IMR-90 (cell line): Measurements from ENCODE around the gene UPK1B. TPM values are rescaled to one million over a fixed set of nuclear protein-coding genes. Genes with fewer than 3 reads are reported as not detected.

ENCODE experiments used
- ATAC-seq: fragments of 200-7000 bp; cut with Tn5 transposase; 2 replicates; pipeline ENCODE4 v1.9.1; 2020; ENCODE audit warnings: low read depth, mild to moderate bottlenecking, moderate library complexity
- BruUV-seq: library from RNA; stranded (reverse); fragments of 400-500 nt; replicated peaks from 2 replicates; lab custom pipeline; 2021; lab: Mats Ljungman, UMichigan
- CTCF ChIA-PET: fragments of 300-600 bp; formaldehyde crosslinking; extraction: SDS; loops from one replicate; lab custom pipeline; 2021; ENCODE audit warnings: antibody characterized with exemption; lab: Yijun Ruan, JAX
- POLR2A ChIA-PET: fragments of 300-600 bp; sonication (Branson Sonifier 250); formaldehyde crosslinking; loops from one replicate; lab custom pipeline; 2022; ENCODE audit warnings: antibody characterized with exemption; ENCODE audit not compliant: unreplicated experiment; lab: Charles Lee
- DNase-seq: peaks from one replicate; pipeline ENCODE4 v3.0.0; 2013
- H2AFZ ChIP-seq: replicated peaks from 2 replicates; pipeline ENCODE3; 2013; ENCODE audit warnings: low read length, mild to moderate bottlenecking; ENCODE audit not compliant: poor library complexity
- H2AK5ac ChIP-seq: 2 replicates; pipeline ENCODE4 v1.6.1; 2013; ENCODE audit warnings: low read depth, low read length, inconsistent platforms
- H2AK9ac ChIP-seq: replicated peaks from 2 replicates; pipeline ENCODE3; 2013; ENCODE audit warnings: mild to moderate bottlenecking, low read depth, low read length, moderate library complexity; ENCODE audit not compliant: poor library complexity
- H2BK120ac ChIP-seq: 2 replicates; pipeline ENCODE4 v1.6.1; 2013; ENCODE audit warnings: low read depth, low read length, inconsistent platforms
- H2BK15ac ChIP-seq: 3 replicates; pipeline ENCODE4 v1.6.1; 2013; ENCODE audit warnings: low read depth, low read length, inconsistent platforms
- H2BK20ac ChIP-seq: 2 replicates; pipeline ENCODE4 v1.6.1; 2013; ENCODE audit warnings: low read depth, mild to moderate bottlenecking, inconsistent platforms, low read length, moderate library complexity
- H2BK5ac ChIP-seq: 2 replicates; pipeline ENCODE4 v1.6.1; 2013; ENCODE audit warnings: mild to moderate bottlenecking, low read depth, low read length, inconsistent platforms; ENCODE audit not compliant: poor library complexity, severe bottlenecking
- H3K14ac ChIP-seq: replicated peaks from 2 replicates; pipeline ENCODE4 v1.6.1; 2013; ENCODE audit warnings: low read depth, low read length, inconsistent platforms
- H3K18ac ChIP-seq: 2 replicates; pipeline ENCODE4 v1.6.1; 2013; ENCODE audit warnings: low read depth, low read length, control low read depth
- H3K23ac ChIP-seq: 2 replicates; pipeline ENCODE4 v1.6.1; 2013; ENCODE audit warnings: low read depth, low read length, inconsistent platforms
- H3K27ac ChIP-seq: 2 replicates; pipeline ENCODE4 v1.5.1; 2013; ENCODE audit warnings: mild to moderate bottlenecking, control low read depth, low read length; ENCODE audit not compliant: insufficient read depth
- H3K27me3 ChIP-seq: 2 replicates; pipeline ENCODE4 v1.6.1; 2013; ENCODE audit warnings: low read length; ENCODE audit not compliant: control insufficient read depth, insufficient read depth
- H3K36me3 ChIP-seq: 2 replicates; pipeline ENCODE4 v1.6.1; 2013; ENCODE audit warnings: low read length, mixed read lengths; ENCODE audit not compliant: control insufficient read depth, insufficient read depth
- H3K4ac ChIP-seq: 2 replicates; pipeline ENCODE4 v1.6.1; 2013; ENCODE audit warnings: low read depth, low read length, inconsistent platforms
- H3K4me1 ChIP-seq: 2 replicates; pipeline ENCODE4 v1.6.1; 2013; ENCODE audit warnings: low read length, mixed read lengths; ENCODE audit not compliant: control insufficient read depth, insufficient read depth
- H3K4me2 ChIP-seq: 2 replicates; pipeline ENCODE4 v1.6.1; 2013; ENCODE audit warnings: low read depth, mild to moderate bottlenecking, control low read depth, low read length, moderate library complexity
- H3K4me3 ChIP-seq: 2 replicates; pipeline ENCODE4 v1.5.1; 2013; ENCODE audit warnings: low read depth, mild to moderate bottlenecking, control low read depth, low read length, moderate library complexity; ENCODE audit not compliant: insufficient read depth
- H3K56ac ChIP-seq: 2 replicates; pipeline ENCODE4 v1.6.1; 2013; ENCODE audit warnings: low read length, inconsistent platforms; ENCODE audit not compliant: insufficient read depth; ENCODE audit errors: extremely low read depth
- H3K79me1 ChIP-seq, 2 experiments: 2 replicates each; pipeline ENCODE4 v1.6.1; 2013; ENCODE audit warnings: low read length in 2 of 2, inconsistent platforms in 1 of 2, low read depth in 1 of 2
- H3K9ac ChIP-seq: 2 replicates; pipeline ENCODE4 v1.6.1; 2013; ENCODE audit warnings: low read depth, low read length, control low read depth
- H3K9me1 ChIP-seq: 2 replicates; pipeline ENCODE4 v1.6.1; 2013; ENCODE audit warnings: low read length, inconsistent platforms; ENCODE audit not compliant: insufficient read depth
- H3K9me3 ChIP-seq: 2 replicates; pipeline ENCODE4 v1.6.1; 2013; ENCODE audit warnings: low read length; ENCODE audit not compliant: control insufficient read depth, insufficient read depth
- H4K20me1 ChIP-seq: 2 replicates; pipeline ENCODE4 v1.6.1; 2013; ENCODE audit warnings: low read length, inconsistent platforms; ENCODE audit not compliant: insufficient read depth
- H4K5ac ChIP-seq: 2 replicates; pipeline ENCODE4 v1.6.1; 2013; ENCODE audit warnings: mild to moderate bottlenecking, low read depth, low read length, control low read depth
- H4K8ac ChIP-seq, 2 experiments: 2 replicates each; pipeline ENCODE4 v1.6.1; 2013; ENCODE audit warnings: low read depth in 2 of 2, low read length in 2 of 2, control low read depth in 1 of 2, inconsistent platforms in 1 of 2
- H4K91ac ChIP-seq: 2 replicates; pipeline ENCODE4 v1.6.1; 2013; ENCODE audit warnings: low read depth, low read length, inconsistent platforms; ENCODE audit not compliant: insufficient read depth
- CEBPB ChIP-seq: IDR thresholded peaks from 2 replicates; pipeline ENCODE4 v1.6.1; 2012; ENCODE audit warnings: low read depth, low read length, improper control_type of control experiment
- NFE2L2 ChIP-seq: fragments of 150-350 bp; IDR thresholded peaks from 2 replicates; pipeline ENCODE4 v1.6.1; 2016; ENCODE audit warnings: low read depth, mild to moderate bottlenecking, low read length
- WGBS, 2 experiments: methylation state at CpG; one replicate each; pipeline versions ENCODE4 v1.1.5 to v1.1.7; 2013; ENCODE audit warnings: missing lambda C conversion rate in 2 of 2; ENCODE audit not compliant: insufficient read length in 1 of 2; ENCODE audit errors: extremely low coverage in 2 of 2; 5-methylcytosine and 5-hydroxymethylcytosine counted together
- dilution Hi-C: fragments of 300-500 bp; cut with HindIII; formaldehyde crosslinking; loops from one replicate; pipeline ENCODE4 v1.14.3; 2018; ENCODE audit warnings: low sequenced_read_pairs; ENCODE audit not compliant: unreplicated experiment
- in situ Hi-C: fragments of 300-500 bp; cut with MboI; formaldehyde crosslinking; loops from 3 replicates; pipeline ENCODE4 v1.14.3; 2019; ENCODE audit warnings: low sequenced_read_pairs, inconsistent platforms, mixed read lengths
- intact Hi-C: fragments of 100-400 bp; cut with micrococcal nuclease; formaldehyde crosslinking; loops from 2 replicates; pipeline ENCODE4 v1.10.0; 2022
- polyA plus RNA-seq, 3 experiments: library from polyadenylated mRNA; depleted of rRNA; stranded (reverse); fragments of >200 nt; gene quantifications; 2 replicates each; pipeline ENCODE4 v1.2.3, GENCODE V29; 2012; ENCODE audit warnings: low replicate concordance in 1 of 3
- total RNA-seq: library from RNA; depleted of rRNA; stranded (reverse); fragments of >200 nt; gene quantifications from 2 replicates; pipeline ENCODE4 v1.2.3, GENCODE V29; 2012

UPK1B gene
- total and polyA plus RNA-seq, 2 of the 4 experiments (the other 2 are of a cell fraction): 0.36 to 0.55 TPM

GRCh38 chr3:119194237-119195150 lies 21.1 kb downstream of the UPK1B start:
- dilution Hi-C loops: no loop called here
- Histone ChIP-seq H3K9me1 (peaks cover 8% of the 10 kb centered on the region), H3K23ac (peak overlapping the region; percentile 86), H3K9me3 (no peaks in the 10 kb centered on the region), H3K14ac (peak overlapping the region; percentile 93), H3K4me3 (no peak overlapping the region), H4K5ac (peak overlapping the region; percentile 100), H2BK5ac (peak overlapping the region; percentile 100), H3K27me3 (no peaks in the 10 kb centered on the region), H3K4ac (peak overlapping the region; percentile 94), H3K4me2 (peak overlapping the region; percentile 67), H4K8ac (peak overlapping the region; percentile 87 to 98), H3K79me1 (peaks cover 0 to 3% of the 10 kb centered on the region in 2 experiments; a peak in 1 of 4 replicates), H4K91ac (peak overlapping the region; percentile 99), H2BK20ac (peak overlapping the region; percentile 93), H3K27ac (peak overlapping the region; percentile 97), H3K9ac (peak overlapping the region; percentile 91), H2AK5ac (peak overlapping the region; percentile 91), H4K20me1 (no peaks in the 10 kb centered on the region), H3K36me3 (no peaks in the 10 kb centered on the region), H2AFZ (no peak overlapping the region), H2AK9ac (no peak overlapping the region), H2BK15ac (peak overlapping the region; percentile 99), H3K4me1 (peaks cover 12% of the 10 kb centered on the region), H2BK120ac (peak overlapping the region; percentile 96), H3K56ac (peak overlapping the region; percentile 97), H3K18ac (peak overlapping the region; percentile 99)
- TF ChIP-seq CEBPB (peak; percentile 25; the same call in 1 of the 2 replicates), NFE2L2 (no peak)
- no TSS peak for BruUV-seq
- in situ Hi-C loops: no loop called here
- intact Hi-C loops: loop anchor here (5.0 kb wide), 1 partner anchor 33 kb away; no protein-coding TSS in a partner anchor
- ChIA-PET POLR2A (interaction anchor here (0.6 kb wide), 1 partner anchor 10 kb away, joined by 3 read pairs; no protein-coding TSS in a partner anchor), CTCF (no interaction called here)
- WGBS, 2 experiments: 70% methylated on average over 3 of the region's 7 CpGs; no CpG with 5 or more reads in 1 of the 2 experiments
- peak; percentile 67 for DNase-seq
- peak; percentile 86 for ATAC-seq
